Measurements from ENCODE around the gene GLYATL2. TPM values are rescaled to one million over a fixed set of nuclear protein-coding genes. Genes with fewer than 3 reads are reported as not detected.

GLYATL2 gene
- total and polyA plus RNA-seq, 4 experiments from 2014 or later = not detected

Other genes with a start within 250 kb of the GLYATL2 start
- gene CNTF, start 222.0 kb downstream of the GLYATL2 start, total RNA-seq = 1 to 10 TPM; 2.6 to 2.9 TPM
- gene CNTF, start 222.0 kb downstream of the GLYATL2 start, polyA plus RNA-seq = under 1 TPM in 1 of 2 donors, not detected in 1; 0.10 TPM
- not detected for gene GLYAT, start 112.8 kb downstream of the GLYATL2 start, total RNA-seq
- not detected for gene GLYAT, start 112.8 kb downstream of the GLYATL2 start, polyA plus RNA-seq
- not detected for gene GLYATL1, start 94.8 kb upstream of the GLYATL2 start, total RNA-seq
- not detected for gene GLYATL1, start 94.8 kb upstream of the GLYATL2 start, polyA plus RNA-seq
- not detected for gene GLYATL1B, start 241.6 kb upstream of the GLYATL2 start, total RNA-seq
- gene GLYATL1B, start 241.6 kb upstream of the GLYATL2 start, polyA plus RNA-seq = not detected

Measured in CD4-positive, alpha-beta memory T cell (primary cell).